K562 (cell line): ENCODE results near the gene EPHX1. TPM values are rescaled to one million over a fixed set of nuclear protein-coding genes. Genes with fewer than 3 reads are reported as not detected.
A peak's percentile ranks its signal among the peaks of the same experiment; 100 is the strongest.

Source experiments
- ARID2 ChIP-seq: fragments of 450-650 bp; IDR thresholded peaks from 2 replicates; pipeline ENCODE4 v1.6.1; 2017; ENCODE audit warnings: antibody characterized with exemption, mild to moderate bottlenecking
- BRCA1 ChIP-seq, 2 experiments: fragments of 450-650 bp in 1 of 2; sonication (generic) in 1 of 2; formaldehyde crosslinking in 1 of 2; IDR thresholded peaks; 2 replicates each; pipeline versions ENCODE4 v1.5.0 to v1.6.1; 2017 to 2020; ENCODE audit warnings: mild to moderate bottlenecking in 1 of 2, missing genetic modification reagents in 1 of 2
- CTBP1 ChIP-seq: fragments of 450-650 bp; IDR thresholded peaks from 2 replicates; pipeline ENCODE4 v1.6.1; 2016; ENCODE audit warnings: borderline replicate concordance
- EGR1 ChIP-seq: fragments of 450-650 bp; conservative IDR thresholded peaks from 2 replicates; pipeline ENCODE4 v1.6.1; 2017; ENCODE audit warnings: mild to moderate bottlenecking
- FOXM1 ChIP-seq, 2 experiments: fragments of 450-650 bp in 1 of 2; sonication (generic) in 1 of 2; formaldehyde crosslinking in 1 of 2; IDR thresholded peaks; 2 replicates each; pipeline versions ENCODE4 v1.6.1 to v1.9.0; 2017 to 2022; ENCODE audit warnings: low read depth in 2 of 2, mild to moderate bottlenecking in 2 of 2, missing genetic modification reagents in 1 of 2, moderate library complexity in 1 of 2
- HIVEP1 ChIP-seq: fragments of 250-450 bp; sonication (Bioruptor Pico); IDR thresholded peaks from 2 replicates; pipeline ENCODE4 v1.4.0; 2020; ENCODE audit warnings: mild to moderate bottlenecking
- HMGN3 ChIP-seq: IDR thresholded peaks from 2 replicates; pipeline ENCODE4 v1.6.1; 2011; ENCODE audit warnings: borderline replicate concordance, low read depth, mild to moderate bottlenecking, mixed read lengths, low read length; ENCODE audit not compliant: insufficient read length; ENCODE audit errors: extremely low read depth
- JUND ChIP-seq, 2 experiments: IDR thresholded peaks; 2 replicates in 1 of 2; 3 replicates in 1 of 2; pipeline ENCODE4 v1.6.1; 2011; ENCODE audit warnings: borderline replicate concordance in 2 of 2, low read depth in 2 of 2, low read length in 2 of 2, improper control_type of control experiment in 1 of 2, missing biosample characterization in 1 of 2, missing genetic modification characterization in 1 of 2, missing genetic modification reagents in 1 of 2
- NR2C2 ChIP-seq, 2 experiments: fragments of 200-800 bp in 1 of 2; sonication (Bioruptor generic) in 1 of 2; sonication (generic) in 1 of 2; formaldehyde crosslinking in 1 of 2; IDR thresholded peaks; 2 replicates each; pipeline versions ENCODE4 v1.6.1 to v1.8.0; 2016 to 2022; ENCODE audit warnings: mild to moderate bottlenecking in 1 of 2, missing compliant biosample characterization in 1 of 2, missing genetic modification characterization in 1 of 2, missing genetic modification reagents in 1 of 2
- POLR2B ChIP-seq: fragments of 450-650 bp; IDR thresholded peaks from 2 replicates; pipeline ENCODE4 v1.6.1; 2018; ENCODE audit warnings: low read depth; ENCODE audit not compliant: partially characterized antibody
- POLR2G ChIP-seq: fragments of 200-400 bp; formaldehyde crosslinking; IDR thresholded peaks from 2 replicates; pipeline ENCODE4 v1.6.1; 2017; ENCODE audit warnings: low read depth, mild to moderate bottlenecking, antibody characterized with exemption, low read length, moderate library complexity
- RBM17 ChIP-seq: fragments of 200-400 bp; formaldehyde crosslinking; IDR thresholded peaks from 2 replicates; pipeline ENCODE4 v1.6.1; 2017; ENCODE audit warnings: low read depth, mild to moderate bottlenecking, low read length, borderline replicate concordance
- YY1 ChIP-seq, 3 experiments: IDR thresholded peaks; 2 replicates each; pipeline ENCODE4 v1.6.1; 2011; ENCODE audit warnings: low read length in 2 of 3, mild to moderate bottlenecking in 2 of 3, moderate library complexity in 2 of 3, borderline replicate concordance in 1 of 3, control low read depth in 1 of 3, low read depth in 1 of 3; ENCODE audit not compliant: insufficient read depth in 3 of 3, insufficient replicate concordance in 2 of 3, control insufficient read depth in 1 of 3, insufficient read length in 1 of 3; ENCODE audit errors: extremely low read depth in 1 of 3
- ZNF146 ChIP-seq: IDR thresholded peaks from one replicate; pipeline ENCODE4 v1.6.1; 2018; ENCODE audit warnings: missing compliant biosample characterization; ENCODE audit not compliant: unreplicated experiment
- polyA plus RNA-seq, 8 experiments: library from polyadenylated mRNA; depleted of rRNA in 4 of 8; stranded (reverse) in 5 of 8; unstranded in 3 of 8; fragments of >200 nt; fragmentation: Nextera tagmentation in 2 of 8; fragmentation: Illumina TruSeq in 1 of 8; extraction: Ambion mirVana in 2 of 8; extraction: Trizol in 1 of 8; gene quantifications; 2 replicates each; pipeline versions ENCODE4 v1.2.1 to v1.2.3, GENCODE V29; 2011 to 2014; ENCODE audit warnings: inconsistent platforms in 1 of 8, missing spikeins in 1 of 8
- total RNA-seq, 7 experiments: library from RNA; depleted of rRNA in 6 of 7; stranded (reverse); fragments of >200 nt in 6 of 7; fragmentation: Illumina TruSeq in 2 of 7; extraction: Trizol in 2 of 7; gene quantifications; 2 replicates each; pipeline versions ENCODE4 v1.2.1 to v1.2.3, GENCODE V29; 2011 to 2021; ENCODE audit warnings: low replicate concordance in 1 of 7
- TF ChIP-seq, protein P1 (sequence below), 3 experiments: fragments of 200-800 bp in 1 of 3; sonication (Bioruptor generic) in 1 of 3; sonication (generic) in 1 of 3; formaldehyde crosslinking in 1 of 3; IDR thresholded peaks; 2 replicates each; pipeline versions ENCODE4 v1.6.1 to v1.8.0; 2016 to 2022; ENCODE audit warnings: mild to moderate bottlenecking in 2 of 3, missing compliant biosample characterization in 2 of 3, missing genetic modification characterization in 2 of 3, missing genetic modification reagents in 1 of 3
- TF ChIP-seq, protein P2 (sequence below): fragments of 450-650 bp; formaldehyde crosslinking; IDR thresholded peaks from 2 replicates; pipeline ENCODE4 v1.4.0; 2020; ENCODE audit warnings: mild to moderate bottlenecking, moderate library complexity

The EPHX1 gene
- total and polyA plus RNA-seq, 9 of the 15 experiments (the other 6 are each of a cell fraction or from before 2014, with no cell fraction given): 0.21 to 27.0 (median 6.7) TPM

DNA sequence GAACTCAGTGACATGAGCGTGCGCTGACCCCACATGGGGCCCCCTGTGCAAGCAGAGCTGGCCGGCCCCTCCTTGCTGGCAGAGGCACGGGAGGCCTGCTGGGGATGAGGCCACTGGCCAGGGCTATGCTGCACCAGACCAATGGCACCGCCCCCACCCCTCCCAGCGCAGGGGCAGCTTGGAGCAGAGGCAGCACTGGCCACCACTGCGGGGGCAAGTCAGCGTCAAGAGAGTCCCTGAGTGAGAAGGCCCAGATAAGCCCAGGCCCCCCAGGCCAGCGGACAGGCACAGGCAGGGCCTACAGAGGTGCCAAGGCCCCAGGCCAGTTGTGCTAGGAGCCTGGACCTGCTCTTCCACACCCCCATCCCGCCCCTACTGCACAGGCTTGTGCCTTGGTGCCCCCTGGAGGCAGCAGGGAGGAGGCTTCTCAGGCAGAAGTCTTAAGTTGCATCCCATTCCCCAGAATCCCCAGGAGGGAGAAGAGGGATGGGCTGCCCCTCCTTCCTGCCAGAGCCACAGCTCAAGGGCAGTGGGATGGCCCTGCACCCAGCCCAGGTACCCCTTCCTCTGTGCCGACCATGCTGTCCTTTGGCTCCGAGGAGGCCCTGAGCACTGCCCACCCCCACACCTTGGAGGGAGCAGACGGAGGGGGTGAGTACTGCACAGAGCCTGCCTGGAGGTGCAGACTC, 35.8 kb downstream of the EPHX1 start (continued):
- TF ChIP-seq JUND (IDR thresholded peaks at IDR 0.05; ENCODE audit: borderline replicate concordance, low read depth, low read length) (peak; percentile 14; the same call in 1 of the 2 replicates), JUND (tag; IDR thresholded peaks at IDR 0.05; ENCODE audit: borderline replicate concordance, low read depth, low read length) (no peak), EGR1 (0 out of 2 replicates have a peak, but pooled peaks have one; percentile 22), HIVEP1 (no peak), POLR2G (peak; percentile 59), RBM17 (no peak), YY1 (IDR thresholded peaks at IDR 0.05; ENCODE audit: borderline replicate concordance in 1 of 3, control insufficient read depth in 1 of 3, extremely low read depth in 1 of 3, insufficient read depth in 3 of 3, insufficient read length in 1 of 3, insufficient replicate concordance in 2 of 3, low read depth in 1 of 3, low read length in 2 of 3) (peak in 1 of 3 experiments; percentile 17), POLR2B (peak; percentile 22), CTBP1 (peak; percentile 29; the same call in 1 of the 2 replicates), BRCA1 (IDR thresholded peaks at IDR 0.05) (no peak), BRCA1 (CRISPR knock-in tag; IDR thresholded peaks at IDR 0.05) (peak; percentile 56; the same call in 1 of the 2 replicates), ARID2 (0 out of 2 replicates have a peak, but pooled peaks have one; percentile 51), HMGN3 (no peak), ZNF146 (CRISPR knock-in tag) (no peak), NR2C2 (CRISPR knock-in tag; IDR thresholded peaks at IDR 0.05) (no peak), NR2C2 (tag; IDR thresholded peaks at IDR 0.05) (no peak), FOXM1 (IDR thresholded peaks at IDR 0.05; ENCODE audit: low read depth) (no peak), FOXM1 (CRISPR knock-in tag; IDR thresholded peaks at IDR 0.05; ENCODE audit: low read depth) (no peak)
- TF ChIP-seq, protein P1, sequence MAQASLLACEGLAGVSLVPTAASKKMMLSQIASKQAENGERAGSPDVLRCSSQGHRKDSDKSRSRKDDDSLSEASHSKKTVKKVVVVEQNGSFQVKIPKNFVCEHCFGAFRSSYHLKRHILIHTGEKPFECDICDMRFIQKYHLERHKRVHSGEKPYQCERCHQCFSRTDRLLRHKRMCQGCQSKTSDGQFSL (CRISPR knock-in tag; IDR thresholded peaks at IDR 0.05): peak; percentile 97
- TF ChIP-seq, protein P1 (tag; IDR thresholded peaks at IDR 0.05): peak in 1 of 2 experiments; percentile 76; a peak in 1 of 4 replicates
- TF ChIP-seq, protein P2, sequence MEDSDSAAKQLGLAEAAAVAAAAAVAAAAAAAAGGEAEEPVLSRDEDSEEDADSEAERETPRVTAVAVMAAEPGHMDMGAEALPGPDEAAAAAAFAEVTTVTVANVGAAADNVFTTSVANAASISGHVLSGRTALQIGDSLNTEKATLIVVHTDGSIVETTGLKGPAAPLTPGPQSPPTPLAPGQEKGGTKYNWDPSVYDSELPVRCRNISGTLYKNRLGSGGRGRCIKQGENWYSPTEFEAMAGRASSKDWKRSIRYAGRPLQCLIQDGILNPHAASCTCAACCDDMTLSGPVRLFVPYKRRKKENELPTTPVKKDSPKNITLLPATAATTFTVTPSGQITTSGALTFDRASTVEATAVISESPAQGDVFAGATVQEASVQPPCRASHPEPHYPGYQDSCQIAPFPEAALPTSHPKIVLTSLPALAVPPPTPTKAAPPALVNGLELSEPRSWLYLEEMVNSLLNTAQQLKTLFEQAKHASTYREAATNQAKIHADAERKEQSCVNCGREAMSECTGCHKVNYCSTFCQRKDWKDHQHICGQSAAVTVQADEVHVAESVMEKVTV (CRISPR knock-in tag): peak; percentile 55; the same call in 1 of the 2 replicates
